SJCRH30 (cell line): Measurements from ENCODE around the gene PDE8B. TPM values are rescaled to one million over a fixed set of nuclear protein-coding genes. Genes with fewer than 3 reads are reported as not detected.

Experiments used
- DNase-seq, 2 experiments: peaks; one replicate each; pipeline ENCODE4 v3.0.0-alpha.2; 2015 to 2020
- H3K27ac ChIP-seq: fragments of 250-450 bp; sonication (Bioruptor Pico); 2 replicates; pipeline ENCODE4 v1.5.1; 2020; ENCODE audit warnings: mild to moderate bottlenecking, moderate library complexity
- H3K27me3 ChIP-seq: fragments of 250-450 bp; sonication (Bioruptor Pico); 2 replicates; pipeline ENCODE4 v1.5.1; 2020; ENCODE audit warnings: mild to moderate bottlenecking, moderate library complexity
- H3K36me3 ChIP-seq: fragments of 250-450 bp; sonication (Bioruptor Pico); 2 replicates; pipeline ENCODE4 v1.5.1; 2020; ENCODE audit warnings: mild to moderate bottlenecking, moderate library complexity
- H3K4me1 ChIP-seq: fragments of 250-450 bp; sonication (Bioruptor Pico); 2 replicates; pipeline ENCODE4 v1.5.1; 2020; ENCODE audit warnings: mild to moderate bottlenecking, moderate library complexity
- H3K4me3 ChIP-seq: fragments of 250-450 bp; sonication (Bioruptor Pico); 2 replicates; pipeline ENCODE4 v1.5.1; 2020; ENCODE audit warnings: mild to moderate bottlenecking, moderate library complexity
- H3K9me3 ChIP-seq: fragments of 250-450 bp; sonication (Bioruptor Pico); replicated peaks from 2 replicates; pipeline ENCODE4 v1.5.1; 2020; ENCODE audit warnings: mild to moderate bottlenecking, moderate library complexity
- total RNA-seq: library from RNA; depleted of rRNA; stranded (reverse); fragments of >200 nt; shearing (Covaris generic); gene quantifications from 2 replicates; pipeline ENCODE4 v1.2.3, GENCODE V29; 2014

Gene PDE8B
- total RNA-seq, 1 experiment from 2014 or later: 0.22 TPM

DNA sequence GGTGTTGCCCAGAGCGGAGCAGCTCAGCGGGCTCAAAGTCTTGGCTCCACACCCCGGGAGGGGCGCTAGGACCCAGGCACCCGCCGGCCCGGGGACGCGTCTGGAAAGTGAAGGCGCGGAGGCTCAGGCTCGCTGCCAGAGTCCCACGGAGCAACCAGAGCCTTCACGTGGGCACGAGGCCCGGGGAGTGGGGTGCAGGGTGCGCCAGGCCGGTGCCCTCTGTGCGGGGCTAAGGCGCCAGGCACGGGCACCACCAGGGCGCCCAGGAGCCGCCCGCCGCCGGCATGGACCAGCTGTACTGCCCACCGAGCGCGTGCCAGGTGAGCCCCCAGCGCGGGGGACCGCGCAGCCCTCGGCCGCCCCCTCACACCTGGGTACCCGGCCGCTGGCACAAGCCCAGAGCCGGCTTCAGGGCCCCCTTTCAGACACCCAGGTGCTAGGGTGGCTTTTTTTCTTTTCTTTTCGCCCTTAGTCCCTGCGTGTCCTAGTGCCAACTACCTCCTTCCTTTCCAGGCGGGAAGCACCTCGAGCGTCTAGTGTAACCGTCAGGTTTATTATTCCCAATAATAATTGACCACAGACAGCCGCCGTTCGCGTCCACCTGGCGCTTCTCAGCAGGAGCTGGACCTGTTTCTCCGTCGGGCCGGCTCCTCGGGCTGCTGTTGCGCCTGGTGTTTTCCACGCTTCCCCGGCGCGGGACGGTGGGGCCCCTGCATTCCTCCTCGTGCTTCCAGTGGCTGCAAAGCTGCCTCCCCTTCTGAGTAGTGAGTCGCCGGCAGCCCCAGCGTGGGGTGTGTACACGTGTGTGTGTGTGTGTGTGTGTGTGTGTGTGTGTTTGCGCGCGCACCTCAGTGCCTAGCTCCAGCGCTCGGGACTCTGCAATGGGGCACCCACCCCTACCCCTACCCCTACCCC lies 30.1 kb upstream of the PDE8B start:
- Histone ChIP-seq H3K4me1 (no peaks in the 10 kb centered on the region), H3K36me3 (no peaks in the 10 kb centered on the region), H3K27ac (no peak overlapping the region), H3K9me3 (no peaks in the 10 kb centered on the region), H3K27me3 (no peaks in the 10 kb centered on the region), H3K4me3 (no peak overlapping the region)
- DNase-seq: no peak

- H3K27me3 ChIP-seq: no peaks in the 10 kb centered on the region
- H3K9me3 ChIP-seq: no peaks in the 10 kb centered on the region
- no peak for DNase-seq
- no peaks in the 10 kb centered on the region for H3K36me3 ChIP-seq
- H3K4me3 ChIP-seq: no peak overlapping the region
- no peak overlapping the region for H3K27ac ChIP-seq
- H3K4me1 ChIP-seq: no peaks in the 10 kb centered on the region
Observed at GRCh38 chr5:77181173-77181572, 29.3 kb upstream of the PDE8B start.

- Histone ChIP-seq H3K4me1 (no peaks in the 10 kb centered on the region), H3K4me3 (no peak overlapping the region), H3K27me3 (no peaks in the 10 kb centered on the region), H3K27ac (no peak overlapping the region), H3K36me3 (no peaks in the 10 kb centered on the region), H3K9me3 (no peaks in the 10 kb centered on the region)
- no peak for DNase-seq
Observed at GRCh38 chr5:77181596-77182304, 28.7 kb upstream of the PDE8B start.

DNA sequence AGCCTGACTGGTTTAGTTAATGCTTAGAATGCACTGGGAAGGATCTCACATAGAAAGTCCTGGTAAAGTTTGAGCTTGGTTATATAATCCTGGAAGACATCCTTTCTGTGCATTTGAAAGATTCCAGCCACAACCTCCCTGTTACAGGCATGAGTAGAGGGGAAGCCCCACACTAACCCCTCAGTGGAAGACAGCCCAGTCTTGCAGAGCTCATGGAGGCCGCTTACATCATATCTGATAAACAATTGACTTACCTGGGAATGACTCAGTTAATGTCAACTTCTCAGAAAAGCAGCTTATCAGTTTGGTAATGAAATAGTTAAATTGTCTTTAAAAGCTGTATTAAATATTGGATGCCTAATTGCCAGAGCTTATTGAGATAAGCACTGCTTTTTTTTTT lies 28.1 kb upstream of the PDE8B start:
- Histone ChIP-seq H3K36me3 (no peaks in the 10 kb centered on the region), H3K4me3 (no peak overlapping the region), H3K27ac (no peak overlapping the region), H3K4me1 (no peaks in the 10 kb centered on the region), H3K9me3 (no peaks in the 10 kb centered on the region), H3K27me3 (no peaks in the 10 kb centered on the region)
- no peak for DNase-seq

DNA sequence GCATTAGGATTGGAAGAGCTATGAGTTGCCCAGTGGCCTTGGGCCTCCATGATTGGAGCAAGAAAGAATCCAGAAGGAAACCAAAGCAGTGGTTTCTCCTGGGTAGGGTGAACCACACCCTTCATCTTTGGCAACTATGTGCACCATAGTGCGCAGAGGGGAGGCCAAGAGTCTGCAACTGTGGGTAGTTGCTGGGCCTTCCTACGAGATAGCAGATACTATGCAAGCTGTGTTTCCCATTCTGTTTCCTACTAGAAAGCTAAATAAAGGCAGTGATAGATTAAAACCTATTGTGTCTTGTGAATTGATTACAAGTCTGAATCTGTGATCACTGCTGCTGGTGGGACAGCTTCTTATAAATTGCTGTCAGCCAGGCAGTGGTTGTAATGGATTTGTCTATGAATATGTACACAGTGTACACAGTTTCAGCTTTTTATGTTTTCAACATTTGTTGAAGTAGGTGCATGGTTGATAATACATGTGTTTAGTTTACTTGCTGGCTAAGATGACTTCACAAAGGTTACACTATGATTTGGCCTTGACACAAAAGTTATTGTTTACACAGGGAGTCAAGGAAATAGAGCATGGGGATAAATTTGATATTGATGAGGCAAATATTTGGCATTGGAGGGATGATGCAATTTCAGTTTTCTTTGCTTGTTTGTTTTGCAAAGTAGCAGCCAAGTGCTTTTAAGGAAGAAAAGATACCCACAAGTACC lies 23.7 kb upstream of the PDE8B start:
- Histone ChIP-seq H3K9me3 (no peaks in the 10 kb centered on the region), H3K4me3 (no peak overlapping the region), H3K27me3 (no peaks in the 10 kb centered on the region), H3K36me3 (no peaks in the 10 kb centered on the region), H3K27ac (no peak overlapping the region), H3K4me1 (no peaks in the 10 kb centered on the region)
- DNase-seq: no peak

GRCh38 chr5:77189421-77189820 lies 21.1 kb upstream of the PDE8B start:
- no peaks in the 10 kb centered on the region for H3K36me3 ChIP-seq
- no peaks in the 10 kb centered on the region for H3K27me3 ChIP-seq
- H3K4me1 ChIP-seq: no peaks in the 10 kb centered on the region
- H3K27ac ChIP-seq: no peak overlapping the region
- no peak overlapping the region for H3K4me3 ChIP-seq
- DNase-seq: no peak
- H3K9me3 ChIP-seq: no peaks in the 10 kb centered on the region

DNA sequence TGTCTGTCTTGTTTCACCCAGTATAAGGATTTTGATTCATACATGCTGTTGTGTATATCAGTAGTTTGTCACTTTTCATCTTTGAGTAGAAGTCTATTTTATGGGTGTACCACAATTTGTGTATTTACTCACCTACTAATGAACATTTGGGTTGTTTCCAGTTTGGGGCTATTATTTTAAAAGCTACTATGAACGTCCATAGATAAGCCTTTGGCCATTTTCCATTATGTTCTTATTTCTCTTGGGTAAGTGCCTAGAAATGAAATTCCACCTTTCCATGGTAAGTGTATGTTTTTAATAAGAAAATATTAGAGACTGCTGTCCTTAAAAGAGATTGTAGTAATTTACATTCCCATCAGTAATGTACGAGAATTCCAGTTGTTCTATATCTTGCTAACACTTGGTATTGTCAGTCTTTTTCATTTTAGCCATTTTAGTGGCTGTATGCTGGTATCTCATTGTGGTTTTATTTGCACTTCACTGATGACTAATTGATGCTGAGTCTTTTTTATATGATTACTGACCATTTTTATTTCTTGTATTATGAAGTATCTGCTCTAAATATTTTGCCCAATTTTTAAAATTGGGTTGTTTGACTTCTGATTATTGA lies 17.9 kb upstream of the PDE8B start:
- H3K36me3 ChIP-seq: no peaks in the 10 kb centered on the region
- DNase-seq: no peak
- no peak overlapping the region for H3K27ac ChIP-seq
- no peaks in the 10 kb centered on the region for H3K9me3 ChIP-seq
- no peaks in the 10 kb centered on the region for H3K27me3 ChIP-seq
- no peak overlapping the region for H3K4me3 ChIP-seq
- H3K4me1 ChIP-seq: no peaks in the 10 kb centered on the region

DNA sequence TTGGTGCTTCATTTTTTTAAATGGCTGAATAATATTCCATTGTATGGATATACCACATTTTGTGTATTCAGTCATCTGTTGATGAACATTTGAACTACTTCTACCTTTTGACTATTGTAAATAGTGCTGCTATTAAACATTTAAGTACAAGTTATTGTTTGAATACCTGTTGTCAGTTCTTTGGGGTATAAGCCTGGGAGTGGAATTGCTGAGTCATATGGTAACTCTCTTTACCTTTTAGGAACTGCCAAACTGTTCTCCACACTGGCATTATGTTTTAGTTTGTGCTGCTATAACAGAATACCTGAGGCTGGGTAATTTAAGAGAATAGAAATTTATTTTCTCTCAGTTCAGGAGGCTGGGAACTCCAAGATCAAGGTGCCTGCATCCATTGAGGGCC lies 15.7 kb upstream of the PDE8B start:
- Histone ChIP-seq H3K27me3 (no peaks in the 10 kb centered on the region; the same call in 1 of the 2 replicates), H3K4me3 (no peak overlapping the region), H3K9me3 (0 out of 2 replicates have a peak, but pooled peaks cover 4% of the 10 kb centered on the region), H3K36me3 (no peaks in the 10 kb centered on the region), H3K27ac (no peak overlapping the region), H3K4me1 (no peaks in the 10 kb centered on the region)
- no peak for DNase-seq

- H3K27me3 ChIP-seq: no peaks in the 10 kb centered on the region; the same call in 1 of the 2 replicates
Observed at GRCh38 chr5:77197840-77198554, 12.5 kb upstream of the PDE8B start.

GRCh38 chr5:77200663-77201062 lies 9.8 kb upstream of the PDE8B start:
- no peak for DNase-seq
- Histone ChIP-seq H3K4me3 (no peak overlapping the region), H3K27me3 (no peaks in the 10 kb centered on the region; the same call in 1 of the 2 replicates), H3K9me3 (0 out of 2 replicates have a peak, but pooled peaks cover 4% of the 10 kb centered on the region), H3K36me3 (no peaks in the 10 kb centered on the region), H3K27ac (no peak overlapping the region), H3K4me1 (no peaks in the 10 kb centered on the region)

More at GRCh38 chr5:77197840-77198554, 12.5 kb upstream of the PDE8B start:
- DNase-seq: no peak
- Histone ChIP-seq H3K4me1 (no peaks in the 10 kb centered on the region), H3K36me3 (no peaks in the 10 kb centered on the region), H3K27ac (no peak overlapping the region), H3K4me3 (no peak overlapping the region), H3K9me3 (0 out of 2 replicates have a peak, but pooled peaks cover 4% of the 10 kb centered on the region)

- Histone ChIP-seq H3K4me1 (no peaks in the 10 kb centered on the region), H3K27me3 (no peaks in the 10 kb centered on the region; the same call in 1 of the 2 replicates), H3K9me3 (peaks cover 4% of the 10 kb centered on the region; the same call in 1 of the 2 replicates), H3K4me3 (no peak overlapping the region), H3K36me3 (no peaks in the 10 kb centered on the region), H3K27ac (no peak overlapping the region)
- no peak for DNase-seq
Observed at GRCh38 chr5:77202145-77202544, 8.3 kb upstream of the PDE8B start.

DNA sequence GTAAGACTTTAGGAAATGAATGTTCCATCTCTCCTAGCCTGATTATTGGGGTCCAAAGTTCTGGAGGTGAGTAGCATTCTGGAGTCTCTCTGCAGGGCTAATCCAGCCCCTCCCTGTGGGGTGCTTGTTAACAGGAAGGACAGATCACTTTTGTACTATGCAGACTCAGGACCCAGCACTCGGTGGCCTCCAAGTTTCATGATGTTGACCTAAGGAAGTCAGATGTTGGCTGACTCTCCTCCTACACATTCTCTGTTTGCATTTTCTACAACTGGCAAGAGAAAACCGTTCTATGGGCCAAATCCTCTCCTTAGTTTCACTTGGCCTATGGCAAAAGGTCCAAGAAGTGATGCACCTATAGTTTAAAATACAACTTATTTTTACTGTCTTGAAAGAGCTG lies 5.5 kb upstream of the PDE8B start:
- H3K36me3 ChIP-seq: no peaks in the 10 kb centered on the region

GRCh38 chr5:77208507-77209163 lies 1.8 kb upstream of the PDE8B start:
- H3K36me3 ChIP-seq: no peaks in the 10 kb centered on the region
- no peak overlapping the region for H3K4me3 ChIP-seq
- H3K27ac ChIP-seq: no peak overlapping the region
- peaks cover 3% of the 10 kb centered on the region for H3K27me3 ChIP-seq
- no peaks in the 10 kb centered on the region; the same call in 1 of the 2 replicates for H3K9me3 ChIP-seq
- no peaks in the 10 kb centered on the region for H3K4me1 ChIP-seq
- no peak for DNase-seq

More for the DNA sequence above, 5.5 kb upstream of the PDE8B start:
- no peak overlapping the region for H3K27ac ChIP-seq
- no peaks in the 10 kb centered on the region for H3K4me1 ChIP-seq
- no peak overlapping the region for H3K4me3 ChIP-seq
- H3K9me3 ChIP-seq: no peaks in the 10 kb centered on the region; the same call in 1 of the 2 replicates
- H3K27me3 ChIP-seq: peaks cover 3% of the 10 kb centered on the region
- no peak for DNase-seq
